ENCODE results near the gene RASL11B.

DNA sequence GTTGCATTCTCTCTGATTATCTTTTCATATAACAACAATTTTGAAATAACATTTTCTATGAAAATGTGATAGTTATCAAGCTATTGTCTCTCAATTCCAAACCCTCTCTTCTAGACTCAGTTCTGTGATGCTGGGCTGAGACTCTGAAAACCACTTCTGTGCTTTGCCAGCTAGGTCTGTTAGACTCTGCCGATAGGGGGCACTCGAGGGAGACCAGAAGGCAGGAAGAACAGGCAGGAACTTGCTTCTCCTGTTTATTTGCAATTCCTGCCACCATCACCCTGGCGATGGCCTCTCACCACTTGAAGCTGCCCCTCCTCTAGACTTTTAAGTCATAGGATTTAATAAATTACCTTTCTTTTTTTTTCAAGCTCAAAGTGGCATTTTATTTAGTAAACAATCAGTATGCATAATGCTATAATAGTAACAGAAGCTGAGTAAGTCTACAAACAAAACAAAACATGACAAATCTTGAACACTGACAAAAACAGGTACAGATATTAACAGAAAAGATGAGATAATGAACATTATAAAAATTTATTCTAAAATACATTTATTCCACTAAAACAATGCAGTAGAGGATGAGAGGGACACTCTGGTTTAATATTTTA lies 49.7 kb downstream of the RASL11B start:
- no peak for TF ChIP-seq NR1H2 (CRISPR knock-in tag; IDR thresholded peaks at IDR 0.05; ENCODE audit: borderline replicate concordance, low read depth)
- TF ChIP-seq, protein P1, sequence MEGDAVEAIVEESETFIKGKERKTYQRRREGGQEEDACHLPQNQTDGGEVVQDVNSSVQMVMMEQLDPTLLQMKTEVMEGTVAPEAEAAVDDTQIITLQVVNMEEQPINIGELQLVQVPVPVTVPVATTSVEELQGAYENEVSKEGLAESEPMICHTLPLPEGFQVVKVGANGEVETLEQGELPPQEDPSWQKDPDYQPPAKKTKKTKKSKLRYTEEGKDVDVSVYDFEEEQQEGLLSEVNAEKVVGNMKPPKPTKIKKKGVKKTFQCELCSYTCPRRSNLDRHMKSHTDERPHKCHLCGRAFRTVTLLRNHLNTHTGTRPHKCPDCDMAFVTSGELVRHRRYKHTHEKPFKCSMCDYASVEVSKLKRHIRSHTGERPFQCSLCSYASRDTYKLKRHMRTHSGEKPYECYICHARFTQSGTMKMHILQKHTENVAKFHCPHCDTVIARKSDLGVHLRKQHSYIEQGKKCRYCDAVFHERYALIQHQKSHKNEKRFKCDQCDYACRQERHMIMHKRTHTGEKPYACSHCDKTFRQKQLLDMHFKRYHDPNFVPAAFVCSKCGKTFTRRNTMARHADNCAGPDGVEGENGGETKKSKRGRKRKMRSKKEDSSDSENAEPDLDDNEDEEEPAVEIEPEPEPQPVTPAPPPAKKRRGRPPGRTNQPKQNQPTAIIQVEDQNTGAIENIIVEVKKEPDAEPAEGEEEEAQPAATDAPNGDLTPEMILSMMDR (CRISPR knock-in tag; IDR thresholded peaks at IDR 0.05): peak; percentile 73
- no peak for TF ChIP-seq PPARG (CRISPR knock-in tag; conservative IDR thresholded peaks at IDR 0.05)
- no peak for TF ChIP-seq CAMTA2 (CRISPR knock-in tag; IDR thresholded peaks at IDR 0.05; ENCODE audit: borderline replicate concordance)
- no peak for TF ChIP-seq NONO (IDR thresholded peaks at IDR 0.05)
- no peak for TF ChIP-seq NONO (CRISPR knock-in tag; conservative IDR thresholded peaks at IDR 0.05)
- no peak for TF ChIP-seq POLR2AphosphoS2 (IDR thresholded peaks at IDR 0.05; ENCODE audit: low read depth, low read length)
- no peak for TF ChIP-seq ZNF274 (CRISPR knock-in tag; IDR thresholded peaks at IDR 0.05)
- TF ChIP-seq, protein P2, sequence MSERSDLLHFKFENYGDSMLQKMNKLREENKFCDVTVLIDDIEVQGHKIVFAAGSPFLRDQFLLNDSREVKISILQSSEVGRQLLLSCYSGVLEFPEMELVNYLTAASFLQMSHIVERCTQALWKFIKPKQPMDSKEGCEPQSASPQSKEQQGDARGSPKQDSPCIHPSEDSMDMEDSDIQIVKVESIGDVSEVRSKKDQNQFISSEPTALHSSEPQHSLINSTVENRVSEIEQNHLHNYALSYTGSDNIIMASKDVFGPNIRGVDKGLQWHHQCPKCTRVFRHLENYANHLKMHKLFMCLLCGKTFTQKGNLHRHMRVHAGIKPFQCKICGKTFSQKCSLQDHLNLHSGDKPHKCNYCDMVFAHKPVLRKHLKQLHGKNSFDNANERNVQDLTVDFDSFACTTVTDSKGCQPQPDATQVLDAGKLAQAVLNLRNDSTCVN (CRISPR knock-in tag; IDR thresholded peaks at IDR 0.05; ENCODE audit: borderline replicate concordance): no peak
- TF ChIP-seq ZNF24 (IDR thresholded peaks at IDR 0.05): no peak
- no peak for TF ChIP-seq NFE2L2 (IDR thresholded peaks at IDR 0.05; ENCODE audit: low read length)
- no peak for TF ChIP-seq ZSCAN31 (CRISPR knock-in tag; IDR thresholded peaks at IDR 0.05; ENCODE audit: low read depth)

Data from HepG2 (cell line).